Measurements from ENCODE around the gene TLX1.

Gene TLX1

DNA sequence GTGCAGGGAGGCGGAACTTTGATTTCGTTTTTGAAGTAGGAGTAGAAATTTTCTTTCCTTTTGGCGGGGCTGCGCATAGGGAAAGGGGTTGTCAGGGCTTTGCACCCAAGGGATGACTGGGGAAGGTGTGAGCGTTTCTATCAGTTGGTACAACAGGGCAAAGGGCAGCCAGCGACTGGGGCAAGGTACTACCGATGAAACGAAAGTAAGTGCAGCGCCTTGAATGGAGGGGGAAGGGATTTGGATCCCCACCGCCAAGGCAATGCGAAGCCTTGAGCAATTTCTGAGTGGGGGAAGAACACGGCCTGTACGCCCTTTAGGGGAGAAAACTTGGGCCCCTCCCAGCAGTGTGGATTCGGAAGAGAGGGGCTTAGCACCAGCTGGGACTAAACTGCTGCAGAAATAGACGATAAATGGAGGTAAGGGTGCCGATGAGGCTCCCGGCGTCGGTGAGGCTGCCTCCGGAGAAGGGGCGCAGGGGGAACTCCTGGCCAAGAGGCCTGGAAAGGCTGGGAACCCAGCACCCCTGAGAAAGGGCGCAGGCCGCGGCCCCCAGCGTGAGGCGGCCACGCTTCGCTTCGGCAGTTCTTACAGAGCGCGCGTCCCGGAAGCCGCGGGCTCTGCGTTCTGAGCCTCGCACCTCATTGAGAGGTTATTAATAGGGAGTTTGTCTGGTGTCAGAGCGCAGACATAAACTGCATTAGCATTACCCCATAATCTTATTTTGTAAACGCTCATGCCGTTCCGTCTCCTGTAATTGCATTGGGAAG is 10.0 kb upstream of the TLX1 start:
- no peak for TF ChIP-seq POLR2A (IDR thresholded peaks at IDR 0.05; ENCODE audit: low read depth, low read length)
- FAIRE-seq (no peak), DNase-seq (ENCODE audit: insufficient read length, low spot score) (no peak)

DNA sequence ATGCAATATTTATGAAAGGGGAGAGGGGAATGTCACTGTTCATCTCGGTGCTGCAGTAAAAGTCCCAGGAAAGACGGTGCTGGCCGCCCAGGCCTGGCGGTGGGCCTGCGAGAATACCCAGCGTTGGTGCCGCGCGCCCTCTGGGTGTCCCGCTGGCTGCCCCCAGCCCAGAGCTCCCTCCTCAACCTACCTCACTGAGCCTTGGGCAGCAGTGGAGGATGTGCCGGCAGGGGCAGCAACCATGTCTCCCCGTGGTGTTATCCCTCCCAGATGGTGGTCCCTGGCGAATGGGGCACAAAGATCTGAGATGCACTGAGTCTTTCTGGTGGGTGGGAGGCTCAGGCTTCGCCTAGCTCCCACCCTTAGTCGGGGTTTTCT is 9.5 kb upstream of the TLX1 start:
- DNase-seq (ENCODE audit: insufficient read length, low spot score) (no peak), FAIRE-seq (no peak)
- TF ChIP-seq POLR2A (IDR thresholded peaks at IDR 0.05; ENCODE audit: low read depth, low read length), result no peak

DNA sequence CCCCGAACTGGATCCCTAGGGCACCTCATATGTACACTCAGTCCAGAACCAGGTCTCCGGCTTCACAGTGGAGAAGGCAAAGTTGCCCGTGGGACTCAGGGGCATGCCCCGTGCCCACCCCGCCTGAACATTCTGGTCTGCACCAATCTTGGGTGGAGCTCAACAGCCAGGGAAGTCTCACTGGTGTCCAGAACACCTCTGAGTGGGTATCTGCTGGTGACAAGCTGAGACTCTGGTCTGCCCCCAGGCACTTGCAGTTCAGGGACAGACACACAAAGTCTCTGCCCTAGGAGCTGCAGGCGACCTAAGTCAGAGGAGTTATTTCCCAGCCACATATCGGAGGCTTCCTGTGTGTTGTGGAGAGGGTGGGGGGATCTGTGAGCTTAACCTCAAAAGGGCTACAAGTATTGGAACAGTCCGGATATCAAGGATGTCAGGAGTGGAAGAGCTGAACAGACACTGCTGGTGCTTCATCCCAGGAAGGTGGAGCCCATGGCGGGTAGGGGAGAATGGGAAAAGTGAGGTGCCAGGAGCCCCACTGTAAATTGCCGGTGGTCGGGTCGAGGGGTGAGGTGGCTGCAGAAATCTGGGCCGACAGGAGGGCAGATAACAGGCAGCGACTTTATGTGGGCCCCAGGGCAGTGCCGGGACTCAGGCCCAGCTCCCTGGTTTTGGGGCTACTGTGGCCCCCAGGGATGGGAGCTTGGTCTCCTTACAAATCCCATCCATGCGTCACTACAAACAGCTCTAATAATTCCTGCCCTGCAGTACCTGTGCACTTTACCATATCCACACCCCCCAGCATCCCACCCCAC is 8.6 kb upstream of the TLX1 start:
- no peak for TF ChIP-seq POLR2A (IDR thresholded peaks at IDR 0.05; ENCODE audit: low read depth, low read length)
- DNase-seq (ENCODE audit: insufficient read length, low spot score) (no peak), FAIRE-seq (no peak)

DNA sequence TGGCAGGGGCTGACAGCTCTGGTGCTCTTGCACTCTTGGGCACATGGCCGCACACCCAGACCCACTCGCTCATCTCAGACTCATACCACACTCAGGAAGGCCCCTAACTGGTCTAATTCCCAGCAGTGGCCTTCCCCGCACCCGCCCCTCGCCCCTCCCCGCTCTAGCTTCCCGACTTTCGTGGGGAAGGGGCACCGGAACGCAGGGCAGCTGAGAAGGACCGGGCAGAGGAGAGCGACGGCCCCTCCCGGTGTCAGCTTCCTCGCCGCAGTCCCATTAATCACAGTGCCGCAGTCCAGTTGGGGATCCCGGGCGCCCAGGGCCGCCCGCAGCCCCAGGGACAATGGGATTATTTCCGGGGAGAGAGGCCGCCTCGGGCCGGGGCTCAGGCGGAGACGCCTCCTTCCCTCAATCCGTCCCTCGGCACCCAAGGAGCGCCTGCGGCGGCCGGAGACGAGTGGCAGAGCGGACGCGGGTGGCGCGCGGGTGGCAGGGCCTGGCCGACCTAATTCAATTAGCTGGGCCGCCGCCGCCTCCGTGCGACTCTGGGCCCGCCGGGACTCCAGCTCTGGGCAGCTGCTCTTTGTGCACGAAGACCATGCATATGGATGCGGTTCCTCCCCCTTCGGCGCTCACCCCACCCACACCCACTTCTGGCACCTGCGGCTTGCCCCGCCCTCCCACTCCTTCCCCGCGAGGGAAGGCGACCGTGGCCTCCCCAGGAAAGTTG is 7.8 kb upstream of the TLX1 start:
- DNase-seq (ENCODE audit: insufficient read length, low spot score) (no peak), FAIRE-seq (no peak)
- TF ChIP-seq POLR2A (IDR thresholded peaks at IDR 0.05; ENCODE audit: low read depth, low read length), result no peak

DNA sequence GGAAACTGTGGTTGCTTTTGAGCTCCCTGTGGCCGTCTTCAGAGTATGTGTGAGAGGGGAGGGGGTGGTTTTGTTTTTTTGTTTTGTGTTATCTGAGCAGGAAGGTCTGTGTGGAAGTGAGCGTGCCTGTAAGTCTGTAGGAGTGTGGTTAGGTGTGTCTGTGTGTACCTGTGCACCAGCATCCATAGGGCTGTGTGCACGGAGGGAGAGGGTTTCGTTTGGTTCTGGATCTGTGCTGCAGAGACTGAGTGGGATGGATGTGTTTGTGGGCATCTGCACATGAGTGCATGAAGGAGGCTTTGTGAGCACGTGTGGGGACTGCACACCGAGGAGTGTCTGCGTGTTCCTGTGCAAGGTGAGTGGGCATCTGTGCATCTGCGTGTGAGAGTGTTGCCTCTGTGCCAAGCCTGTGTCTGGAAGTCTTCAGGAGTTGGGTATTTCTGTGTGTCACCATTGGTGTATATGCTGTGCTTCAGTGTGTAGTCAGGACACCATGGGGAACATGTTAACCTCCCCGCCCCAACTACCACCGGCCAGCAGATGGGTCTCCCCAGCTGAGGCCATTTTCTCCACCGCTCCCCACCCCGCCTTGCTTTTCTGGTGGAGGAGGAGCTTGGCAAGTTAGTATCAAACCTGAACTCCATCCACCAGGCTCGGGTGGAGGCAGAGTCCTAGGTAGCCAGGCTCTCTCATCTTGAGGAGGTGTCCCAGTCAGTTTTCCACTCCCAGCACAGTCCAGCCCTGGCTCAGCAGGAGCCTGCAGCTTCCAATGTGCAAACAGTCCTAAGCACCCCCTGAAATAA is 7.1 kb upstream of the TLX1 start:
- TF ChIP-seq POLR2A (IDR thresholded peaks at IDR 0.05; ENCODE audit: low read depth, low read length), result no peak
- DNase-seq (ENCODE audit: insufficient read length, low spot score) (no peak), FAIRE-seq (no peak)

DNA sequence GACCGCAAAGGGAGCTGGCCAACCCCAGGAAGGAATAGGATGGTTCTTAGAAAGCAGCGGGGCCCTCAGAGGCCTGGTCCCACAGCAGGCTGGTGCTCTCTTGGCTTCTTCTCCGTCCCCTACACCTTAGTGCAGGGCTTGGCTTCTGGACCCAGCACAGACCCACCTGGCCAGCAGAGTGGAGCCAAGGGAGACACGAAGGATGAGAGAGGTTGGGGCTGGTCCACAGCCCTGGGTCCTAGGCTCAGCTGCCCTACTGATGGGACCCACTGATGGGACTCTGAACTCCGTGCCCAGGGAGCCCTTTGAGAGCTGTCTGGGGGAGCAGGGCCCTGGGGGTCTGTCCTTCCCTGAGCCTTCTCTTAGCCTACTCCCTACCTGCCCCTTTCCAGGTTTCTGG is 6.2 kb upstream of the TLX1 start:
- no peak for TF ChIP-seq POLR2A (IDR thresholded peaks at IDR 0.05; ENCODE audit: low read depth, low read length)
- DNase-seq (ENCODE audit: insufficient read length, low spot score) (no peak), FAIRE-seq (no peak)

DNA sequence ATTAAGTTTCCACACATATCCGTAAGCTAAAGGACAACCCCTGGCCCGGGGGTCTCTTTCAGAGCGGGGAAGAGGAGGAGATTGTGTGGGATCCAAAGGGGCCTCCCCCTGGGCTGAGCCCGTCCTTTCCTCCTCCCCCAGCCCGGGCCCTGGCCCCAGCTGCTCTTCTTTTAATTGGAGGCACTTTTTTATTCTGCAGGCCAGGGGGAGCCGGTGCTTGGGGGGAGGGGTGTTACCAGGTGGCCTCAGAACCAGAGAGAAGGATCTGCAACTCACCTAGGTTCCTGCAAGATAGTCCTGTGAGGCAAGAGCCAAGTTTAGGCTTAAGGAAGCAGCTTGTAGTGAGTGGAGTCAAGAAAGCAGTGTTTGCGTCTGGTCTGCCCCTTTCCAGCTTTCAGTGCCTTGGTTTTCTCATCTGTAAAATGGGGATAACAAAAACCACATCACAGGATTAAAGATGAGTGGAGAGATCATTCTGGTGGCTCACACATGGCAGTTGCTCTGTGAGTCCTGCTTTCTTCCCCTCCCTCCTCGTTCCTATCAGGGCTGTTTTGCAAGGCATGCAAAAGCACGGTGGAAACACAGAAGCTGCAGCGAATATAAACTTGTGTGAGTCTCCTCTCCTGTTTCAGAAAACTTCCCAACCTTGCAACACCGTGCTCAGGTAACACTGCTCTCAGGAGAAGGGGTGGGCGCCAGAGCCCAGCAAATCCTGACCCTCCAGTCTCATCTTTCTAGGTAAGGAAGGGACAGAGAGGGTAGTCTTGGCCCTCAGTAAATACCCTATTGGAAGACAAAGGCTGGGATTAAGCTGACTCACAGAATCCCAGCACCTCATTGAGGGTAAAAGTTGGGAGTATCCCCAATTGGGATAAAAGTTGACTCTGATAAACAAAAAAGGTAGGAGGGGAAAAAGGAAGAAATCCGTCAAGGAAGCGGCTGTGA is 4.1 kb upstream of the TLX1 start:
- no peak for TF ChIP-seq POLR2A (IDR thresholded peaks at IDR 0.05; ENCODE audit: low read depth, low read length)
- no peak for DNase-seq (ENCODE audit: insufficient read length, low spot score)
- FAIRE-seq, result no peak

DNA sequence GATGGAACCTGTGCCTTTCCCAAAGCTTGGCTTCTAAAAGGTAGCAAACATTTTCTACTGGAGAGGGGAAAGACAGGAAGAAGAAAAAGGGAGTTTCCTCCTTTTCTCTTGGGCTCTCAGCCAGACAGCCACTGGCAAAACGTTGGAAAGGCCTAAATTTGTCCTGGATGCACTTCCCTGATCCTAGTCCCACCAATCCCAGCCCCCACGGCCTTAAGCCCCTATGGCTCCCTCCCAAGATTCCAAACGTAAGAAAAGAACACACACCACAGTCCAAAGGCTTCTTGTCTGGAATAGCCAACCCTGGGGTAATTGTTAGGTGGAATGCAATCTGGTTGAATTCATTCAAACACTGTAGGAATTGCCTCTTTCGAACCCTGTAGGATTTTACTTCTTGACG is 959 bp upstream of the TLX1 start:
- FAIRE-seq (no peak), DNase-seq (ENCODE audit: insufficient read length, low spot score) (no peak)
- TF ChIP-seq POLR2A (IDR thresholded peaks at IDR 0.05; ENCODE audit: low read depth, low read length), result no peak

DNA sequence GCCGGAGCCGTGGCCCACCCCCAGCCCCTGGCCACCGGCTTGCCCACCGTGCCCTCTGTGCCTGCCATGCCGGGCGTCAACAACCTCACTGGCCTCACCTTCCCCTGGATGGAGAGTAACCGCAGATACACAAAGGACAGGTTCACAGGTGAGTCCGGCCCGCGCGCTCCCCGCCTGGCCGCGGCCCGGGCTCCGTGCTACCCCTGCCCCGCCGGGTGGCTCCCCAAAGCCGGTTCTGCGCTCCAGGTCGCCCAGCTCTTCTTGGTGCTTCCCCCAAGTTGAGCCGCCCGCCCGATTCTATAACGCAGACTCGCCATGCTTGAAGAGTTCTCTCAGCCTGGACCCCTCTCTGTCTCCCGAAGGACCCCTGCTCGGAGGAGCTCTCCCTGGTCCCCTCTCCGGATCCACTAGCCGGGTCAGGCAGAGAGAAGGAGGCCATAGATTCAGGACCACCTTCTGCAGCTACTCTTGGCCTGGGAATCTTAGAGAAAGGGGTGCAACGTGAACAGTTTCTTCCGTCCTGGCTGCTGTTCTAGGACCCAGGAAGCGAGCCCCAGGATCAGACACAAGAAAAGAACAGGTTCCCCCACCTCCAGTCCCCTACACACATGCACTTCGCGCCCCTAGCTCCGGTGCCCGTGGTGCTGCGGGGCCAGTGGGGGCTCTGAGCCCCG is 999 bp downstream of the TLX1 start:
- DNase-seq (ENCODE audit: insufficient read length, low spot score) (no peak), FAIRE-seq (no peak)
- no peak for TF ChIP-seq POLR2A (IDR thresholded peaks at IDR 0.05; ENCODE audit: low read depth, low read length)

DNA sequence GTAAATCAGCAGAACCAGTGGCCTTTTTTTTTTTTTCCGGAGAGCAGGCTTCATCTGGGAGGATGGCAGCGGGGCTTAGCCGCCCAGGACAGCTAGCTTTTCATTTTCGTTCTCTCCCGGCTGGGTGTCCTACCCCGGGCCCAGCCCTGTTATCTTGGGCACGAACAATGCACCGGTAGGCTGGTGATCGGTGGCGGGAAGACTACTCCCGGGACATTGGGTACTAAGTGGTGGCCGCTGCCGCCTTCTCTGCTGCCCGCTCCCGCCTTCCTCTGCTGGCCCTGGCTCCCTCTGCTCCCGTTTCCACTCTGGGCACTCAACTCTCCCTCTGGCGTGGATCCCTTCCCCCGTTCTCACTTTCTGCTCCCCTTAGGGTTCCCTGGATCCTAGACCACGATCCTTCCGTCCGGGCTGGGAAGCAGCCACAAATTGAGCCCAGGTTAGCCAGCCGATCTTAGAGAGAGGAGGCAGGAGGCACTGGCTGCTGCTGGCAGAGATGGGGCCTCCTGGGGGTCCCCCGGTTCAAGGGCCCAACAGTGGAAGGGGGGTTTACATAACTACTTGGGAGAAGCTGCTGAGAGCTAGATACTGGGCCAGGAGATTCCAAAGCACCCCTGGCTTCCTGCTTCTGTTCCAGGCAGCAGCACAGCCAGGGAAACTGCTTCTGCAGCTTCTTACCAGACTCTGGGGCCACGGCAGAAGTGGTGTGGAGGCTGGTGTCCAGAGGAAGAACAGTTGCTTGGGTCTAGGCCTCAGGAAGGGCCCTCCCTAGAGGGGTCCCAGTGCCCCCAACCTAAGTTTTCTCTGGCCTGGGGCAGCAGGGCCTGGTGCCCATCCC is 1.8 kb downstream of the TLX1 start:
- no peak for TF ChIP-seq POLR2A (IDR thresholded peaks at IDR 0.05; ENCODE audit: low read depth, low read length)
- DNase-seq (ENCODE audit: insufficient read length, low spot score) (no peak), FAIRE-seq (no peak)

DNA sequence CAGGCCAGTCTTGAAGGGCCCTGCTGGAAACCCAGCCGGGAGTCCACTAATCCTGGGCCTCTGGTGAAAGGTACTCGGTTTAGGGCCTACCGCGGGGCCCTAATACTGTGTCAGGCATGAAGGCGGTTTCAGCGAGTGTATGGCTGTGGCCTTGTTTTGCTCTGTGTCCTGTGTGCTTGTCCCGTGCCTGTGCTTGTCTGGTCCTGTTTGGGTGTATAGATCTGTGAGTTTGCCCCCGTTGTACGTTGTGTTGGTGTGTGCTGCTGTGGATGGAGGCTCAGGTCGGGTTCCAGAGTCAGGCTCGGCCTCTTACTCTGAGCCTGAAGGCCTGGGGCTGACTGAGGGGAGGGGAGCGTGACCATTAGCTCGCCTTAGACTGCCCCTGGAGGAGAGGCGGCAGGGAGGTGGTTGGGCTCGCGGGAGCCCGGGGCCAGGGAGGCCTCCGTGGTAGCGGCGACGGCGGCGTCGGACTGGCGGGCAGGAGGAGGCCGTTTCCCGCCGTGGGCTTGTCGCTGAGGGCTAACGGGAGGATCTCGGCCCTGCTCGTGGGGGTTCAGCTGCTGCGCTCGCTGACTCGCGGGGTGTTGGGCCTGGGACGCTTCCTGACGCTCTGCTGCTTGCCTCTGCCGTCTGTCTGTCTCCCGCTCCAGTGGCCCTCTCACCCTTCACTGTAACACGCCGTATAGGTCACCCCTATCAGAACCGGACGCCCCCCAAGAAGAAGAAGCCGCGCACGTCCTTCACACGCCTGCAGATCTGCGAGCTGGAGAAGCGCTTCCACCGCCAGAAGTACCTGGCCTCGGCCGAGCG is 2.6 kb downstream of the TLX1 start:
- FAIRE-seq (no peak), DNase-seq (ENCODE audit: insufficient read length, low spot score) (no peak)
- TF ChIP-seq POLR2A (IDR thresholded peaks at IDR 0.05; ENCODE audit: low read depth, low read length), result no peak
